Measurements from ENCODE around the gene OR7G3. TPM values are rescaled to one million over a fixed set of nuclear protein-coding genes. Genes with fewer than 3 reads are reported as not detected.

OR7G3 gene
- total RNA-seq, 6 experiments from 2014 or later: not detected

DNA sequence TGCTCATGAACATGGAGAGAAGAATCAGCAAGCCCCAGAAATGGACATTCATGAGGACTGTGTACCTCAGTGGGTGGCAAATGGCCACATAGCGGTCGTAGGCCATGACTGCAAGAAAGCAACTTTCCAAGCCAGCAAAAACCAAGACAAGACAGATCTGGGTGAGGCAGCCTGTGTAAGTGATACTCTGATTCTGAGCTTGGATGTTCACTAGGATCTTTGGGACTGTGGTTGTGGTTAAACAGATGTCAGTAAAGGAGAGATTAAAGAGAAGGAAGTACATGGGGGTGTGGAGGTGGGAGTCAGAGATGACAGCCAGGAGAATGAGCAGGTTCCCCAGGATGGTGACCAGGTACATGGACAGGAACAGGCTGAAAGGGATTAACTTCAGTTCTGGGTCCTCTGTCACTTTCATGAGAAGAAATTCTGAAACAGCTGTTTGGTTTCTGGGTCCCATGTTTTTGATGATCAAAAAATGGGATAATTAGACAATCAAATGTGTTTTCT lies 11.4 kb downstream of the OR7G3 start, which contains the start of gene OR7G1:
OR7G1 (minus strand) TSS at position 457 of the 507 bp plus-strand sequence; CDS start at position 457, 0 bp downstream.
- Mint-ChIP-seq H3K9me3 (peaks cover 4% of the 10 kb centered on the region; the same call in 1 of the 2 replicates), H3K27me3 (ENCODE audit: insufficient read depth) (no peaks in the 10 kb centered on the region; the same call in 1 of the 2 replicates), H3K4me1 (ENCODE audit: low read depth) (no peaks in the 10 kb centered on the region), H3K27ac (no peak within 1 kb of the TSS), H3K4me3 (no peak within 1 kb of the TSS), H3K36me3 (ENCODE audit: low read depth) (no peaks in the 10 kb centered on the region; the same call in 1 of the 2 replicates)
- TF ChIP-seq, protein P1, sequence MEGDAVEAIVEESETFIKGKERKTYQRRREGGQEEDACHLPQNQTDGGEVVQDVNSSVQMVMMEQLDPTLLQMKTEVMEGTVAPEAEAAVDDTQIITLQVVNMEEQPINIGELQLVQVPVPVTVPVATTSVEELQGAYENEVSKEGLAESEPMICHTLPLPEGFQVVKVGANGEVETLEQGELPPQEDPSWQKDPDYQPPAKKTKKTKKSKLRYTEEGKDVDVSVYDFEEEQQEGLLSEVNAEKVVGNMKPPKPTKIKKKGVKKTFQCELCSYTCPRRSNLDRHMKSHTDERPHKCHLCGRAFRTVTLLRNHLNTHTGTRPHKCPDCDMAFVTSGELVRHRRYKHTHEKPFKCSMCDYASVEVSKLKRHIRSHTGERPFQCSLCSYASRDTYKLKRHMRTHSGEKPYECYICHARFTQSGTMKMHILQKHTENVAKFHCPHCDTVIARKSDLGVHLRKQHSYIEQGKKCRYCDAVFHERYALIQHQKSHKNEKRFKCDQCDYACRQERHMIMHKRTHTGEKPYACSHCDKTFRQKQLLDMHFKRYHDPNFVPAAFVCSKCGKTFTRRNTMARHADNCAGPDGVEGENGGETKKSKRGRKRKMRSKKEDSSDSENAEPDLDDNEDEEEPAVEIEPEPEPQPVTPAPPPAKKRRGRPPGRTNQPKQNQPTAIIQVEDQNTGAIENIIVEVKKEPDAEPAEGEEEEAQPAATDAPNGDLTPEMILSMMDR (IDR thresholded peaks at IDR 0.05): no peak
- no peak for DNase-seq

DNA sequence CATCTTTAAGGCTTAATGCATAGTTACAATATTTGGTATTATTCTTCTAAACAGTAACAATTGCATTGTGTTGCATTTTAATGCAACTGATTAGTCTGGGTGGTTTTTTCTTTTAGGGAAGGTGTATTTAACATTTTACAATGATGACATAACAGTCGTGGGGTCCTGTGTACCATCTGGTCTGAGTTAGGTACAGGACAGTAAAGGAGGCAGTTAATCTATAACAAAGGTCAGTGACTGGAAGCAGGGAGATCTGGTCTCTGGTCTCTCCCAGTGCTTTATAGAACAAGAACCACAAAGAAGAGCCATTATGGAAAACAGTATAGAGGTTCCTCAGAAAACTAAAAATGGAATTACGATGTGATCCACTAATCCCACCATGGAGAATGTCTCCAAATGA lies 16.8 kb downstream of the OR7G3 start:
- TF ChIP-seq, protein P1 (IDR thresholded peaks at IDR 0.05): no peak
- H3K9me3 Mint-ChIP-seq: peaks cover 10% of the 10 kb centered on the region
- no peaks in the 10 kb centered on the region; the same call in 1 of the 2 replicates for H3K36me3 Mint-ChIP-seq (ENCODE audit: low read depth)
- no peaks in the 10 kb centered on the region for H3K4me1 Mint-ChIP-seq (ENCODE audit: low read depth)
- no peak overlapping the region for H3K4me3 Mint-ChIP-seq
- H3K27ac Mint-ChIP-seq: no peak overlapping the region
- no peak for DNase-seq
- no peaks in the 10 kb centered on the region; the same call in 1 of the 2 replicates for H3K27me3 Mint-ChIP-seq (ENCODE audit: insufficient read depth)

DNA sequence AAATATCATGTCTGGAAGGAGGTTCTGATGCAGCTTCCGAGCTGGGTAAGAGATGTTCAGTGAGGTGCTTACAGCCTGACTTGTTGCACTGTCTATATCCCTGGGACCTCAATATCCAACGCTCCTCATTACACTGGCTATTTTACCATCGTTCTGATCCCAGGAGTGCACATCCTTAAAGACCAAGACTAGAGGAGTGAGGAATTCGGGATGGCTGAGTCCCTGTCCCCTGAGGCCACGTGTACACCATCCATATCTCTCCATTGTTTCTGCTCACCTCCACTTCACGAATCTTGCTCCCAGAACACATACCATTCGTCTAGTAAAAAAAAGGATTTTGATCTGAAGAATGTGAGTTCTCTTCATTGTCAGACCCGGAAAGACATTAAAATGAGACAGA lies 19.4 kb downstream of the OR7G3 start, which contains the start of gene OR7G2:
OR7G2 (minus strand) TSS at position 101 of the 400 bp plus-strand sequence. CDS start 4,232 bp downstream, outside the sequence.
- DNase-seq: no peak
- H3K36me3 Mint-ChIP-seq (ENCODE audit: low read depth): peaks cover 6% of the 10 kb centered on the region
- no peaks in the 10 kb centered on the region for H3K27me3 Mint-ChIP-seq (ENCODE audit: insufficient read depth)
- peaks cover 13% of the 10 kb centered on the region for H3K9me3 Mint-ChIP-seq
- no peak within 1 kb of the TSS for H3K4me3 Mint-ChIP-seq
- no peaks in the 10 kb centered on the region for H3K4me1 Mint-ChIP-seq (ENCODE audit: low read depth)
- TF ChIP-seq, protein P1 (IDR thresholded peaks at IDR 0.05): no peak
- H3K27ac Mint-ChIP-seq: no peak within 1 kb of the TSS

DNA sequence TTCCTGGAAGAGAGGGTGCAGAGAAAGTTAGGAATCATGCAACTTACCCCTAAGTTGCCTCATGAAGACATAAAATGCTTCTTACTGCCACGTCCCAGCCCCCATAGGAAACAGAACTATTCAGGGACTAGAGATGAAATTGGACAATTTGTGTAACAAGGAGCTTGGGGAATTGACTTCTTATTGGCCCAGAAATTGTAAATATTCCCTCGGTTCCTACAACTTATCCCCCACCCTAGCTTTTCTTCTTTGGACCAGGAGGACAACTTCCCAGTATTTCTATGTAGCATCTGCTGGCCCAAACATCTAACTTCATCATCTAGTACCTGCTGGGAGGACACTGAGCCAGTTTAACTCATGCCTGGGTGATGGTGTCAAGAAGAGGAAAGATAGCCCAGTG lies 40.0 kb downstream of the OR7G3 start, which contains the start of gene OR1M1:
OR1M1 (plus strand) TSS at position 301 of the 400 bp plus-strand sequence. CDS start 6,184 bp downstream, outside the sequence.
- Mint-ChIP-seq H3K27me3 (ENCODE audit: insufficient read depth) (peaks cover 7% of the 10 kb centered on the region; the same call in 1 of the 2 replicates), H3K4me1 (ENCODE audit: low read depth) (no peaks in the 10 kb centered on the region), H3K9me3 (peaks cover 6% of the 10 kb centered on the region), H3K4me3 (no peak within 1 kb of the TSS), H3K36me3 (ENCODE audit: low read depth) (no peaks in the 10 kb centered on the region), H3K27ac (no peak within 1 kb of the TSS)
- TF ChIP-seq, protein P1 (IDR thresholded peaks at IDR 0.05): no peak
- DNase-seq: no peak

DNA sequence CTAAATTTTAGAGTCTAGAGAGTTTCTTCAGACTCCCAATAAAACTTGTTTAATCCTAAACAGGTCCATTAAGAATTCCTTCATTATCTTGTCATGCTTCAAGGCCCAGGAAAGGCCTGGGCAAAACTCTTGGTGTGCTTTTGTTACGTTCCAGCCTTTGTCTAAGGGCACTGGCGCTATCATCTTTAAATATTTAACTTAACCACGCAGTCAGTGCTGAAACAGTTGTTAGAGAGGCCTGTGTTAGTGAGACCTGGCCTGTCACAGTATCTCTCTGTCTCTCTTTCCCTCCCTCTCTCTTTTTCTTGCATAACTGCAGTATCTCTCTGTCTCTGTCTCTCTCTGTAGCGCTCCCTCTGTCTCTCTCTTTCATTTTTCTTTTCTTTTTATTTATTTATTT lies 48.1 kb downstream of the OR7G3 start:
- no peaks in the 10 kb centered on the region for H3K36me3 Mint-ChIP-seq (ENCODE audit: low read depth)
- no peak overlapping the region for H3K4me3 Mint-ChIP-seq
- H3K4me1 Mint-ChIP-seq (ENCODE audit: low read depth): peaks cover 12% of the 10 kb centered on the region
- no peaks in the 10 kb centered on the region; the same call in none of the 2 replicates for H3K27me3 Mint-ChIP-seq (ENCODE audit: insufficient read depth)
- DNase-seq: no peak
- no peak overlapping the region for H3K27ac Mint-ChIP-seq
- no peaks in the 10 kb centered on the region for H3K9me3 Mint-ChIP-seq
- TF ChIP-seq, protein P1 (IDR thresholded peaks at IDR 0.05): no peak
